ENCODE data around the gene CHIA.
A peak's percentile ranks its signal among the peaks of the same experiment; 100 is the strongest.
"Not testable (repeated sequence)": the region's sequence is repeated elsewhere in the genome, so short reads cannot be mapped to it uniquely, and the experiment has no call there.

Gene CHIA

GRCh38 chr1:111320066-111320879 is 29.6 kb downstream of the CHIA start:
- no peaks in the 10 kb centered on the region for H3K27me3 Mint-ChIP-seq
- H3K36me3 Mint-ChIP-seq (ENCODE audit: low read depth), result no peaks in the 10 kb centered on the region
- H3K9me3 Mint-ChIP-seq, result no peaks in the 10 kb centered on the region
- no peak overlapping the region for H3K27ac Mint-ChIP-seq
- no peak for DNase-seq
- H3K4me1 Mint-ChIP-seq (ENCODE audit: low read depth), result peaks cover 19% of the 10 kb centered on the region
- H3K4me3 Mint-ChIP-seq, result no peak overlapping the region

- Mint-ChIP-seq H3K9me3 (peaks cover 7% of the 10 kb centered on the region), H3K27ac (no peak overlapping the region), H3K4me3 (no peak overlapping the region), H3K27me3 (no peaks in the 10 kb centered on the region), H3K36me3 (ENCODE audit: low read depth) (no peaks in the 10 kb centered on the region), H3K4me1 (ENCODE audit: low read depth) (peaks cover 19% of the 10 kb centered on the region)
- no peak for DNase-seq
Measured at GRCh38 chr1:111323231-111323630, 32.6 kb downstream of the CHIA start.

- Mint-ChIP-seq H3K9me3 (peaks cover 24% of the 10 kb centered on the region), H3K4me3 (no peak overlapping the region), H3K27ac (no peak overlapping the region), H3K27me3 (no peaks in the 10 kb centered on the region), H3K36me3 (ENCODE audit: low read depth) (peaks cover 3% of the 10 kb centered on the region), H3K4me1 (ENCODE audit: low read depth) (peaks cover 3% of the 10 kb centered on the region)
- no peak for DNase-seq
Measured at GRCh38 chr1:111332190-111332589, 41.5 kb downstream of the CHIA start.

GRCh38 chr1:111334169-111334568 is 43.5 kb downstream of the CHIA start:
- H3K36me3 Mint-ChIP-seq (ENCODE audit: low read depth), result no peaks in the 10 kb centered on the region
- DNase-seq, result peak; percentile 48
- H3K4me1 Mint-ChIP-seq (ENCODE audit: low read depth), result peaks cover 3% of the 10 kb centered on the region
- H3K9me3 Mint-ChIP-seq, result peaks cover 12% of the 10 kb centered on the region
- no peaks in the 10 kb centered on the region for H3K27me3 Mint-ChIP-seq
- no peak overlapping the region for H3K4me3 Mint-ChIP-seq
- no peak overlapping the region for H3K27ac Mint-ChIP-seq

- H3K27ac Mint-ChIP-seq; H3K4me1 Mint-ChIP-seq (ENCODE audit: low read depth); H3K36me3 Mint-ChIP-seq (ENCODE audit: low read depth); H3K9me3 Mint-ChIP-seq; H3K4me3 Mint-ChIP-seq; DNase-seq; H3K27me3 Mint-ChIP-seq: not testable (repeated sequence)
Measured at GRCh38 chr1:111335214-111335877, 44.7 kb downstream of the CHIA start.

- H3K9me3 Mint-ChIP-seq; H3K36me3 Mint-ChIP-seq (ENCODE audit: low read depth); H3K27ac Mint-ChIP-seq; H3K4me1 Mint-ChIP-seq (ENCODE audit: low read depth); H3K4me3 Mint-ChIP-seq; H3K27me3 Mint-ChIP-seq; DNase-seq: not testable (repeated sequence)
Measured at GRCh38 chr1:111338849-111339248, 48.2 kb downstream of the CHIA start.

GRCh38 chr1:111346089-111346885 is 55.6 kb downstream of the CHIA start:
- H3K4me3 Mint-ChIP-seq, result peak overlapping the region; percentile 81
- H3K36me3 Mint-ChIP-seq (ENCODE audit: low read depth), result no peaks in the 10 kb centered on the region
- peak; percentile 85 for DNase-seq
- H3K9me3 Mint-ChIP-seq, result no peaks in the 10 kb centered on the region
- peak overlapping the region; percentile 74 for H3K27ac Mint-ChIP-seq
- H3K27me3 Mint-ChIP-seq, result no peaks in the 10 kb centered on the region
- peaks cover 21% of the 10 kb centered on the region for H3K4me1 Mint-ChIP-seq (ENCODE audit: low read depth)

GRCh38 chr1:111347026-111347425 is 56.4 kb downstream of the CHIA start:
- H3K4me3 Mint-ChIP-seq, result peak overlapping the region; percentile 81
- peak overlapping the region; percentile 22 for H3K27ac Mint-ChIP-seq
- no peak for DNase-seq
- H3K4me1 Mint-ChIP-seq (ENCODE audit: low read depth), result peaks cover 21% of the 10 kb centered on the region
- H3K27me3 Mint-ChIP-seq, result no peaks in the 10 kb centered on the region
- no peaks in the 10 kb centered on the region for H3K36me3 Mint-ChIP-seq (ENCODE audit: low read depth)
- H3K9me3 Mint-ChIP-seq, result no peaks in the 10 kb centered on the region

GRCh38 chr1:111351700-111352099 is 61.0 kb downstream of the CHIA start:
- H3K36me3 Mint-ChIP-seq (ENCODE audit: low read depth), result no peaks in the 10 kb centered on the region
- no peak overlapping the region for H3K4me3 Mint-ChIP-seq
- H3K27ac Mint-ChIP-seq, result no peak overlapping the region
- no peaks in the 10 kb centered on the region for H3K9me3 Mint-ChIP-seq
- DNase-seq, result no peak
- no peaks in the 10 kb centered on the region for H3K27me3 Mint-ChIP-seq
- H3K4me1 Mint-ChIP-seq (ENCODE audit: low read depth), result peaks cover 24% of the 10 kb centered on the region

GRCh38 chr1:111354584-111354983 is 63.9 kb downstream of the CHIA start:
- H3K4me1 Mint-ChIP-seq (ENCODE audit: low read depth), result peaks cover 15% of the 10 kb centered on the region
- H3K9me3 Mint-ChIP-seq, result no peaks in the 10 kb centered on the region
- no peaks in the 10 kb centered on the region for H3K36me3 Mint-ChIP-seq (ENCODE audit: low read depth)
- H3K27me3 Mint-ChIP-seq, result no peaks in the 10 kb centered on the region
- no peak for DNase-seq
- H3K27ac Mint-ChIP-seq, result peak overlapping the region; percentile 16
- no peak overlapping the region for H3K4me3 Mint-ChIP-seq

GRCh38 chr1:111358964-111359363 is 68.3 kb downstream of the CHIA start:
- H3K4me1 Mint-ChIP-seq (ENCODE audit: low read depth), result peaks cover 12% of the 10 kb centered on the region
- H3K27me3 Mint-ChIP-seq, result peaks cover 2% of the 10 kb centered on the region
- H3K9me3 Mint-ChIP-seq, result no peaks in the 10 kb centered on the region
- DNase-seq, result no peak
- H3K4me3 Mint-ChIP-seq, result no peak overlapping the region
- H3K27ac Mint-ChIP-seq, result no peak overlapping the region
- no peaks in the 10 kb centered on the region for H3K36me3 Mint-ChIP-seq (ENCODE audit: low read depth)

- H3K27ac Mint-ChIP-seq, result no peak overlapping the region
- H3K27me3 Mint-ChIP-seq, result peaks cover 3% of the 10 kb centered on the region
- no peaks in the 10 kb centered on the region for H3K36me3 Mint-ChIP-seq (ENCODE audit: low read depth)
- no peaks in the 10 kb centered on the region for H3K9me3 Mint-ChIP-seq
- no peak overlapping the region for H3K4me3 Mint-ChIP-seq
- no peak for DNase-seq
- peaks cover 9% of the 10 kb centered on the region for H3K4me1 Mint-ChIP-seq (ENCODE audit: low read depth)
Measured at GRCh38 chr1:111359376-111359775, 68.7 kb downstream of the CHIA start.

- H3K36me3 Mint-ChIP-seq (ENCODE audit: low read depth); DNase-seq; H3K27ac Mint-ChIP-seq; H3K4me3 Mint-ChIP-seq; H3K4me1 Mint-ChIP-seq (ENCODE audit: low read depth); H3K9me3 Mint-ChIP-seq; H3K27me3 Mint-ChIP-seq: not testable (repeated sequence)
Measured at GRCh38 chr1:111360257-111360656, 69.6 kb downstream of the CHIA start.

GRCh38 chr1:111361761-111362160 is 71.1 kb downstream of the CHIA start:
- Mint-ChIP-seq H3K36me3 (ENCODE audit: low read depth) (no peaks in the 10 kb centered on the region), H3K4me1 (ENCODE audit: low read depth) (no peaks in the 10 kb centered on the region), H3K27me3 (peaks cover 19% of the 10 kb centered on the region), H3K9me3 (no peaks in the 10 kb centered on the region), H3K27ac (no peak overlapping the region), H3K4me3 (no peak overlapping the region)
- no peak for DNase-seq

GRCh38 chr1:111364690-111365089 is 74.0 kb downstream of the CHIA start:
- Mint-ChIP-seq H3K27me3 (peaks cover 35% of the 10 kb centered on the region), H3K4me1 (ENCODE audit: low read depth) (no peaks in the 10 kb centered on the region), H3K27ac (no peak overlapping the region), H3K4me3 (no peak overlapping the region), H3K9me3 (no peaks in the 10 kb centered on the region), H3K36me3 (ENCODE audit: low read depth) (no peaks in the 10 kb centered on the region)
- no peak for DNase-seq

Data from activated T-cell treated with anti-CD3 and anti-CD28 coated beads, Interleukin-2, amount 50 U/mL, for 24 hours (primary cell).